ENCODE measurements around the gene SRP14. TPM values are rescaled to one million over a fixed set of nuclear protein-coding genes. Genes with fewer than 3 reads are reported as not detected.
A peak's percentile ranks its signal among the peaks of the same experiment; 100 is the strongest.

SRP14 gene
- total RNA-seq, 1 donor from 2014 or later, result 409 TPM

- H3K27ac ChIP-seq, result no peak overlapping the region
- intact Hi-C loops (cut with DNase I), result no loop called here
- TF ChIP-seq CTCF (IDR thresholded peaks at IDR 0.05) (no peak), POLR2A (IDR thresholded peaks at IDR 0.05) (no peak), POLR2AphosphoS5 (IDR thresholded peaks at IDR 0.05; ENCODE audit: insufficient read depth in 1 of 2, low read depth in 1 of 2) (no peak)
- no peak overlapping the region for H3K4me3 ChIP-seq
- H3K9me3 ChIP-seq, result no peaks in the 10 kb centered on the region
- DNase-seq (ENCODE audit: extremely low spot score in 2 of 2), result peak in 1 of 2 donors; percentile 84
- H3K4me1 ChIP-seq, result peaks cover 21% of the 10 kb centered on the region
- no peaks in the 10 kb centered on the region for H3K27me3 ChIP-seq
- H3K36me3 ChIP-seq, result no peaks in the 10 kb centered on the region
These were observed 16.8 kb upstream of the SRP14 start for GRCh38 chr15:40055576-40056293.

GRCh38 chr15:40054855-40055575, 16.0 kb upstream of the SRP14 start:
- Histone ChIP-seq H3K9me3 (no peaks in the 10 kb centered on the region), H3K4me1 (peaks cover 21% of the 10 kb centered on the region), H3K36me3 (no peaks in the 10 kb centered on the region), H3K27me3 (no peaks in the 10 kb centered on the region), H3K27ac (no peak overlapping the region), H3K4me3 (no peak overlapping the region)
- TF ChIP-seq POLR2AphosphoS5 (IDR thresholded peaks at IDR 0.05; ENCODE audit: insufficient read depth in 1 of 2, low read depth in 1 of 2), result no peak
- no peak for TF ChIP-seq CTCF (IDR thresholded peaks at IDR 0.05)
- no peak for TF ChIP-seq POLR2A (IDR thresholded peaks at IDR 0.05)
- intact Hi-C loops (cut with DNase I), result no loop called here
- DNase-seq (ENCODE audit: extremely low spot score in 2 of 2), result peak in 1 of 2 donors; percentile 61

- Histone ChIP-seq H3K4me1 (peaks cover 21% of the 10 kb centered on the region), H3K9me3 (no peaks in the 10 kb centered on the region), H3K36me3 (no peaks in the 10 kb centered on the region), H3K4me3 (no peak overlapping the region), H3K27ac (no peak overlapping the region), H3K27me3 (no peaks in the 10 kb centered on the region)
- intact Hi-C loops (cut with DNase I), result no loop called here
- TF ChIP-seq POLR2AphosphoS5 (IDR thresholded peaks at IDR 0.05; ENCODE audit: insufficient read depth in 1 of 2, low read depth in 1 of 2), result no peak
- no peak for TF ChIP-seq CTCF (IDR thresholded peaks at IDR 0.05)
- TF ChIP-seq POLR2A (IDR thresholded peaks at IDR 0.05), result no peak
- DNase-seq (ENCODE audit: extremely low spot score in 2 of 2), result no peak
These were observed 15.5 kb upstream of the SRP14 start for GRCh38 chr15:40054605-40054854.

GRCh38 chr15:40053831-40054604, 15.0 kb upstream of the SRP14 start:
- Histone ChIP-seq H3K36me3 (no peaks in the 10 kb centered on the region), H3K27ac (no peak overlapping the region), H3K4me1 (peaks cover 21% of the 10 kb centered on the region), H3K27me3 (no peaks in the 10 kb centered on the region), H3K9me3 (no peaks in the 10 kb centered on the region), H3K4me3 (no peak overlapping the region)
- intact Hi-C loops (cut with DNase I), result no loop called here
- no peak for TF ChIP-seq POLR2A (IDR thresholded peaks at IDR 0.05)
- no peak for TF ChIP-seq CTCF (IDR thresholded peaks at IDR 0.05)
- TF ChIP-seq POLR2AphosphoS5 (IDR thresholded peaks at IDR 0.05; ENCODE audit: insufficient read depth in 1 of 2, low read depth in 1 of 2), result no peak
- peak in 1 of 2 donors; percentile 88 for DNase-seq (ENCODE audit: extremely low spot score in 2 of 2)
